PC-3 (cell line): ENCODE measurements around the gene PNRC2. TPM values are rescaled to one million over a fixed set of nuclear protein-coding genes. Genes with fewer than 3 reads are reported as not detected.
A peak's percentile ranks its signal among the peaks of the same experiment; 100 is the strongest.

Experiments
- ATAC-seq: fragments of 200-7000 bp; cut with Tn5 transposase; 2 replicates; pipeline ENCODE4 v1.9.1; 2020; ENCODE audit warnings: mild to moderate bottlenecking, moderate library complexity
- BruUV-seq: library from RNA; stranded (reverse); fragments of 400-500 nt; replicated peaks from 2 replicates; lab custom pipeline; 2021; lab: Mats Ljungman, UMichigan
- CTCF ChIA-PET: fragments of 300-600 bp; sonication (Branson Sonifier 250); formaldehyde crosslinking; loops from one replicate; lab custom pipeline; 2022; ENCODE audit warnings: antibody characterized with exemption; lab: Charles Lee
- POLR2A ChIA-PET: fragments of 300-600 bp; sonication (Branson Sonifier 250); formaldehyde crosslinking; loops from one replicate; lab custom pipeline; 2022; ENCODE audit warnings: antibody characterized with exemption; ENCODE audit not compliant: unreplicated experiment; lab: Charles Lee
- DNase-seq: peaks from one replicate; pipeline ENCODE4 v3.0.0-alpha.2; 2015
- H2AFZ ChIP-seq: fragments of 300-600 bp; sonication (generic); 2 replicates; pipeline ENCODE4 v1.6.0; 2016; ENCODE audit warnings: antibody characterized with exemption, low read length
- H3F3A ChIP-seq: fragments of 300-600 bp; sonication (generic); one replicate; pipeline ENCODE4 v1.6.0; 2017; ENCODE audit warnings: antibody characterized with exemption, low read length, control low read depth, mild to moderate bottlenecking; ENCODE audit not compliant: unreplicated experiment
- H3K27ac ChIP-seq: fragments of 300-600 bp; sonication (generic); 2 replicates; pipeline ENCODE4 v1.5.1; 2016; ENCODE audit warnings: mild to moderate bottlenecking, low read length
- H3K27me3 ChIP-seq: fragments of 300-600 bp; sonication (generic); 2 replicates; pipeline ENCODE4 v1.6.1; 2016; ENCODE audit warnings: low read length, mixed read lengths
- H3K36me3 ChIP-seq: fragments of 300-600 bp; sonication (generic); 2 replicates; pipeline ENCODE4 v1.6.1; 2016; ENCODE audit warnings: low read depth, mixed run types, low read length, mixed read lengths
- H3K4me1 ChIP-seq: fragments of 300-600 bp; sonication (generic); 2 replicates; pipeline ENCODE4 v1.5.1; 2016; ENCODE audit warnings: low read length; ENCODE audit not compliant: insufficient read depth
- H3K4me2 ChIP-seq: fragments of 300-600 bp; sonication (generic); 2 replicates; pipeline ENCODE4 v1.6.0; 2016; ENCODE audit warnings: low read length
- H3K4me3 ChIP-seq: fragments of 300-600 bp; sonication (generic); 2 replicates; pipeline ENCODE4 v1.5.1; 2016; ENCODE audit warnings: mild to moderate bottlenecking, low read length, mixed read lengths
- H3K79me2 ChIP-seq: fragments of 300-600 bp; sonication (generic); 2 replicates; pipeline ENCODE4 v1.6.1; 2017; ENCODE audit warnings: low read length, mixed read lengths
- H3K9ac ChIP-seq: fragments of 300-600 bp; sonication (generic); 2 replicates; pipeline ENCODE4 v1.6.0; 2016; ENCODE audit warnings: mild to moderate bottlenecking, low read length
- H3K9me2 ChIP-seq: fragments of 300-600 bp; sonication (generic); replicated peaks from 2 replicates; pipeline ENCODE4 v1.6.1; 2016; ENCODE audit warnings: mixed run types, low read length, mixed read lengths
- H3K9me3 ChIP-seq: fragments of 300-600 bp; sonication (generic); 2 replicates; pipeline ENCODE4 v1.6.1; 2016; ENCODE audit warnings: low read length, mixed read lengths
- H4K20me1 ChIP-seq: fragments of 300-600 bp; sonication (generic); 2 replicates; pipeline ENCODE4 v1.6.1; 2016; ENCODE audit warnings: low read length, mixed read lengths
- EZH2 ChIP-seq: fragments of 300-600 bp; sonication (generic); IDR thresholded peaks from one replicate; pipeline ENCODE4 v1.6.1; 2017; ENCODE audit warnings: antibody characterized with exemption, mild to moderate bottlenecking, low read length; ENCODE audit not compliant: unreplicated experiment
- EZH2phosphoT487 ChIP-seq: fragments of 300-600 bp; sonication (generic); IDR thresholded peaks from 2 replicates; pipeline ENCODE4 v1.6.1; 2018; ENCODE audit warnings: mild to moderate bottlenecking, antibody characterized with exemption, low read length, borderline replicate concordance
- intact Hi-C: fragments of 100-400 bp; cut with micrococcal nuclease; formaldehyde crosslinking; loops from 2 replicates; pipeline ENCODE4 v1.9.0; 2023
- total RNA-seq: library from RNA; depleted of rRNA; stranded (reverse); fragments of >200 nt; gene quantifications from 2 replicates; pipeline ENCODE4 v1.2.3, GENCODE V29; 2014
- TF ChIP-seq, protein P1 (sequence below): fragments of 300-600 bp; sonication (generic); conservative IDR thresholded peaks from 2 replicates; pipeline ENCODE4 v1.5.1; 2017; ENCODE audit warnings: antibody characterized with exemption, low read depth, mild to moderate bottlenecking, low read length

The PNRC2 gene
- total RNA-seq, 1 experiment from 2014 or later: 45.6 TPM

DNA sequence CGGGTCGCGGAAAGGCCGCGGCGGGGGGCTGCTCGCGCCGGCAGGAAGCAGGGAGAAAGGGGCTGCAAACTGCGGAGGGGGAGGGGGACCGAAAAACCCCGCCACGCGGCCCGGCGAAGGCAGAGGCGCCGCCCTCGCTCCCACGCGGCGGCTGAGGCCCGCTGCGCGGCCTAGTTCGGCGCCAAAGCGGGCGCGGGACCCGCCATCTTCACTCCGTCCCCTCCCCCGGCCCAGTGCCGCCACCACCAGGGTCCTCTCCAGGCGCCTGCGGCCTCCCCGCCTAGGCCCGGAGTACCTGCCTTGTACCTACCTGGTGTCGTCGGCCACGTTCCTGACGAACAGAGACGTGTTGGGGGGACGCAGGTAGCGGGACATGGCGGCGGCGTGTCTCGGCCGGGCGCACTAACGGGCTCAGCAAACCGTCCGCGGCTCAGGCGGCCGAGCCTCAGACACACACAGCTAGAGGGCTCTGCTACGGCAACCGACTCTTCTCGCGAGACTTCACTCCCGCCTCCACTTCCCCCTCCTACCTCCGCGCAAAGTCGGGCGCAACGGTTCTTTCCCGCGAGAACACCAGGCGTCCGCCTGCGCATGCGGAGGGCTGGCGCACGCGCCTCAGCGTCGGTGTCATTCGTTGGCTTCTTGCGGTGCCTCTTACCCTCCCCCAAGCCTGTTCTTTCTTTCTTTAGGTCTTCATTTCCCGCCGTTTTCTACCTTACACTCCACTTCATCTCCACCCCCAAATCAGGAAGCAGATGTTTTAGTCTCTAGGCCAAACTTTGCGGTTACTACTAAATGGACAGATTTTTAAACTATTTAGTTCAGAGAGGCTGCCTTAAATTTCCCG is 20.5 kb downstream of the PNRC2 start, which contains the start of gene SRSF10:
Gene SRSF10 (minus strand): TSS at position 447 of the 847 bp plus-strand sequence. CDS start 72 bp downstream, at position 375.
- Histone ChIP-seq H3K9ac (peak within 1 kb of the TSS; percentile 100), H3K27ac (peak within 1 kb of the TSS; percentile 81), H3K36me3 (peaks cover 36% of the 10 kb centered on the region), H3K9me3 (no peaks in the 10 kb centered on the region), H3K4me2 (peak within 1 kb of the TSS; percentile 96), H2AFZ (peak within 1 kb of the TSS; percentile 81), H4K20me1 (peaks cover 46% of the 10 kb centered on the region), H3F3A (no peaks in the 10 kb centered on the region), H3K4me1 (peaks cover 26% of the 10 kb centered on the region), H3K9me2 (no peaks in the 10 kb centered on the region), H3K27me3 (no peaks in the 10 kb centered on the region), H3K4me3 (peak within 1 kb of the TSS; percentile 94), H3K79me2 (peaks cover 51% of the 10 kb centered on the region)
- peak; percentile 99 for DNase-seq
- TF ChIP-seq, protein P1, sequence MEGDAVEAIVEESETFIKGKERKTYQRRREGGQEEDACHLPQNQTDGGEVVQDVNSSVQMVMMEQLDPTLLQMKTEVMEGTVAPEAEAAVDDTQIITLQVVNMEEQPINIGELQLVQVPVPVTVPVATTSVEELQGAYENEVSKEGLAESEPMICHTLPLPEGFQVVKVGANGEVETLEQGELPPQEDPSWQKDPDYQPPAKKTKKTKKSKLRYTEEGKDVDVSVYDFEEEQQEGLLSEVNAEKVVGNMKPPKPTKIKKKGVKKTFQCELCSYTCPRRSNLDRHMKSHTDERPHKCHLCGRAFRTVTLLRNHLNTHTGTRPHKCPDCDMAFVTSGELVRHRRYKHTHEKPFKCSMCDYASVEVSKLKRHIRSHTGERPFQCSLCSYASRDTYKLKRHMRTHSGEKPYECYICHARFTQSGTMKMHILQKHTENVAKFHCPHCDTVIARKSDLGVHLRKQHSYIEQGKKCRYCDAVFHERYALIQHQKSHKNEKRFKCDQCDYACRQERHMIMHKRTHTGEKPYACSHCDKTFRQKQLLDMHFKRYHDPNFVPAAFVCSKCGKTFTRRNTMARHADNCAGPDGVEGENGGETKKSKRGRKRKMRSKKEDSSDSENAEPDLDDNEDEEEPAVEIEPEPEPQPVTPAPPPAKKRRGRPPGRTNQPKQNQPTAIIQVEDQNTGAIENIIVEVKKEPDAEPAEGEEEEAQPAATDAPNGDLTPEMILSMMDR: peak; percentile 28; the same call in 1 of the 2 replicates
- no peak for TF ChIP-seq EZH2phosphoT487
- intact Hi-C loops: loop anchor here (1.0 kb wide), 1 partner anchor 38 kb away; no protein-coding TSS in a partner anchor
- ChIA-PET POLR2A (interaction anchor here (0.6 kb wide), 5 partner anchors 9 to 171 kb away, joined by 3 to 6 read pairs (median 4); no protein-coding TSS in a partner anchor), CTCF (interaction anchor here (0.6 kb wide), 2 partner anchors 21 to 91 kb away, joined by 3 to 4 read pairs; no protein-coding TSS in a partner anchor)
- BruUV-seq: no TSS peak
- peak; percentile 96 for ATAC-seq

DNA sequence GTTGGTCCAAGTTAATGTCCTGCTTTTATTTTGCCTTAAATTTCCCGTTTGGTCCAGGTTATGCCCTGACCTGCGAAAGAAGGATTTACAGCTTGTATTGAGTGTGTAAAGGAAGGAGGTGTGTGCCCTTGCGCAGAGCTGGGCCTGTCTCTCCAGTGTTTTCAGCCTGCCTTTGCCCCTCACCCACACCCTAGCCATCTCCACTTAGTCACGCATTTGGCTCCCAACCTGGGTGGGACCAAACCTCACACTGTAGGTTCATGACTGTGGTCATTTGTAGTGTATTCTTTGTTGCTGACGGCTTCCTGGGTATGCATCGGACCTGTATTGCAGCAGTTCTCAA is 21.1 kb downstream of the PNRC2 start:
- TF ChIP-seq EZH2phosphoT487 (no peak), EZH2 (no peak)
- TF ChIP-seq, protein P1: no peak
- H3K4me3 ChIP-seq: peak overlapping the region; percentile 94; the same call in 1 of the 2 replicates
- H3K9me2 ChIP-seq: no peaks in the 10 kb centered on the region
- H3K27me3 ChIP-seq: no peaks in the 10 kb centered on the region
- H3F3A ChIP-seq: no peaks in the 10 kb centered on the region
- H3K9ac ChIP-seq: peak overlapping the region; percentile 100
- peak overlapping the region; percentile 73 for H3K4me2 ChIP-seq
- H3K4me1 ChIP-seq: peaks cover 26% of the 10 kb centered on the region
- H2AFZ ChIP-seq: peak overlapping the region; percentile 81
- peaks cover 45% of the 10 kb centered on the region for H3K79me2 ChIP-seq
- peaks cover 31% of the 10 kb centered on the region for H3K36me3 ChIP-seq
- ATAC-seq: peak; percentile 21; the same call in 1 of the 2 replicates
- intact Hi-C loops: loop anchor here (1.0 kb wide), 1 partner anchor 38 kb away; no protein-coding TSS in a partner anchor
- peak; percentile 55 for DNase-seq
- ChIA-PET POLR2A (interaction anchor here (0.6 kb wide), 2 partner anchors 23 to 41 kb away, joined by 3 to 5 read pairs; no protein-coding TSS in a partner anchor), CTCF (no interaction called here)
- H3K9me3 ChIP-seq: no peaks in the 10 kb centered on the region
- peaks cover 40% of the 10 kb centered on the region for H4K20me1 ChIP-seq
- BruUV-seq: TSS peak; percentile 100
- H3K27ac ChIP-seq: peak overlapping the region; percentile 81
